Measurements from ENCODE around the gene CNBP. TPM values are rescaled to one million over a fixed set of nuclear protein-coding genes. Genes with fewer than 3 reads are reported as not detected.

The CNBP gene
- total and polyA plus RNA-seq, 2 experiments from 2014 or later, result 348 to 444 TPM

DNA sequence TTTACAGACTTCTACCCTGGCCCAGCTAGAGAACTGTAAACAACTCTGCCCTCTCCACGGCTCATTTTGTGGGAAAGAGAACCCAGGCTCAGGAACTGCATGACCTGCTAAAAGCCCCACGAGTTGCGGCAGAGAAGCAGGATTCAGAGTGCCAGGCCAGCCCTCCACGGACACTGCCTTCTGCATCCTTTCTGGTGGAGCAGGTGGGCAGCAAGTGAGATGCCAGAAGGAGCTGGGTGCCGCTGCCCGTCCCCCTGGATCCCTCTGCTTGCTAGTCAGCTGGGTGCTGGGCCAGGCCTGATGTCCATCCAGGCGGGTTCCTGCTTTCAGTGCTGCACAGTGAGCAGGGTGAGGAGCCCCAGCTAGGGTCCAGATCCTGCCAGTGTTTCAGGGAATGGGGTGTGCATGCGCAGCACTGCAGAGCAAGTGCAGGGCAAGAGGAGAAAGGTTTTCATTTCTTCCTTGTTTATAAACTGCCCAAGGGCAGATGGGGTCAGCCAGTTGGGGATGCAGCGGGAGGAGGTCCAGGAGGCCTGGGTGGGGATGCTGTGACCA lies 56.9 kb downstream of the CNBP start:
- Mint-ChIP-seq H3K4me1 (peaks cover 10% of the 10 kb centered on the region), H3K27me3 (ENCODE audit: insufficient read depth, low read depth, poor library complexity) (peaks cover 17% of the 10 kb centered on the region), H3K9me3 (no peaks in the 10 kb centered on the region; the same call in 2 of the 3 replicates), H3K27ac (no peak overlapping the region), H3K4me3 (no peak overlapping the region), H3K36me3 (ENCODE audit: low read depth) (peaks cover 16% of the 10 kb centered on the region)
- Histone ChIP-seq H3K36me3 (ENCODE audit: insufficient read depth) (0 out of 2 replicates have a peak, but pooled peaks cover 4% of the 10 kb centered on the region), H3K4me1 (ENCODE audit: insufficient read depth) (peaks cover 8% of the 10 kb centered on the region; the same call in 1 of the 2 replicates), H2AFZ (no peak overlapping the region), H3F3A (replicated peaks; ENCODE audit: low read depth) (peaks cover 8% of the 10 kb centered on the region), H3K27me3 (ENCODE audit: insufficient read depth) (no peaks in the 10 kb centered on the region), H3K4me2 (no peak overlapping the region), H3K4me3 (no peak overlapping the region), H3K9me2 (ENCODE audit: insufficient read depth) (no peaks in the 10 kb centered on the region), H3K27ac (ENCODE audit: low read depth) (no peak overlapping the region), H4K20me1 (replicated peaks; ENCODE audit: insufficient read depth) (no peaks in the 10 kb centered on the region), H3K79me2 (replicated peaks; ENCODE audit: insufficient read depth) (no peaks in the 10 kb centered on the region)
- DNase-seq (ENCODE audit: low spot score) (no peak), ATAC-seq (no peak)
- no peak for TF ChIP-seq ZNF114 (CRISPR knock-in tag; IDR thresholded peaks at IDR 0.05)
- TF ChIP-seq, protein P1, sequence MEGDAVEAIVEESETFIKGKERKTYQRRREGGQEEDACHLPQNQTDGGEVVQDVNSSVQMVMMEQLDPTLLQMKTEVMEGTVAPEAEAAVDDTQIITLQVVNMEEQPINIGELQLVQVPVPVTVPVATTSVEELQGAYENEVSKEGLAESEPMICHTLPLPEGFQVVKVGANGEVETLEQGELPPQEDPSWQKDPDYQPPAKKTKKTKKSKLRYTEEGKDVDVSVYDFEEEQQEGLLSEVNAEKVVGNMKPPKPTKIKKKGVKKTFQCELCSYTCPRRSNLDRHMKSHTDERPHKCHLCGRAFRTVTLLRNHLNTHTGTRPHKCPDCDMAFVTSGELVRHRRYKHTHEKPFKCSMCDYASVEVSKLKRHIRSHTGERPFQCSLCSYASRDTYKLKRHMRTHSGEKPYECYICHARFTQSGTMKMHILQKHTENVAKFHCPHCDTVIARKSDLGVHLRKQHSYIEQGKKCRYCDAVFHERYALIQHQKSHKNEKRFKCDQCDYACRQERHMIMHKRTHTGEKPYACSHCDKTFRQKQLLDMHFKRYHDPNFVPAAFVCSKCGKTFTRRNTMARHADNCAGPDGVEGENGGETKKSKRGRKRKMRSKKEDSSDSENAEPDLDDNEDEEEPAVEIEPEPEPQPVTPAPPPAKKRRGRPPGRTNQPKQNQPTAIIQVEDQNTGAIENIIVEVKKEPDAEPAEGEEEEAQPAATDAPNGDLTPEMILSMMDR (conservative IDR thresholded peaks at IDR 0.05; ENCODE audit: low read depth in 2 of 2), result no peak
- TF ChIP-seq JUNB (IDR thresholded peaks at IDR 0.05; ENCODE audit: unreplicated experiment), result no peak
- no peak for TF ChIP-seq POLR2AphosphoS5 (IDR thresholded peaks at IDR 0.05; ENCODE audit: low read depth)
- no peak for TF ChIP-seq STAT1 (IDR thresholded peaks at IDR 0.05; ENCODE audit: unreplicated experiment)
- TF ChIP-seq, protein P2, sequence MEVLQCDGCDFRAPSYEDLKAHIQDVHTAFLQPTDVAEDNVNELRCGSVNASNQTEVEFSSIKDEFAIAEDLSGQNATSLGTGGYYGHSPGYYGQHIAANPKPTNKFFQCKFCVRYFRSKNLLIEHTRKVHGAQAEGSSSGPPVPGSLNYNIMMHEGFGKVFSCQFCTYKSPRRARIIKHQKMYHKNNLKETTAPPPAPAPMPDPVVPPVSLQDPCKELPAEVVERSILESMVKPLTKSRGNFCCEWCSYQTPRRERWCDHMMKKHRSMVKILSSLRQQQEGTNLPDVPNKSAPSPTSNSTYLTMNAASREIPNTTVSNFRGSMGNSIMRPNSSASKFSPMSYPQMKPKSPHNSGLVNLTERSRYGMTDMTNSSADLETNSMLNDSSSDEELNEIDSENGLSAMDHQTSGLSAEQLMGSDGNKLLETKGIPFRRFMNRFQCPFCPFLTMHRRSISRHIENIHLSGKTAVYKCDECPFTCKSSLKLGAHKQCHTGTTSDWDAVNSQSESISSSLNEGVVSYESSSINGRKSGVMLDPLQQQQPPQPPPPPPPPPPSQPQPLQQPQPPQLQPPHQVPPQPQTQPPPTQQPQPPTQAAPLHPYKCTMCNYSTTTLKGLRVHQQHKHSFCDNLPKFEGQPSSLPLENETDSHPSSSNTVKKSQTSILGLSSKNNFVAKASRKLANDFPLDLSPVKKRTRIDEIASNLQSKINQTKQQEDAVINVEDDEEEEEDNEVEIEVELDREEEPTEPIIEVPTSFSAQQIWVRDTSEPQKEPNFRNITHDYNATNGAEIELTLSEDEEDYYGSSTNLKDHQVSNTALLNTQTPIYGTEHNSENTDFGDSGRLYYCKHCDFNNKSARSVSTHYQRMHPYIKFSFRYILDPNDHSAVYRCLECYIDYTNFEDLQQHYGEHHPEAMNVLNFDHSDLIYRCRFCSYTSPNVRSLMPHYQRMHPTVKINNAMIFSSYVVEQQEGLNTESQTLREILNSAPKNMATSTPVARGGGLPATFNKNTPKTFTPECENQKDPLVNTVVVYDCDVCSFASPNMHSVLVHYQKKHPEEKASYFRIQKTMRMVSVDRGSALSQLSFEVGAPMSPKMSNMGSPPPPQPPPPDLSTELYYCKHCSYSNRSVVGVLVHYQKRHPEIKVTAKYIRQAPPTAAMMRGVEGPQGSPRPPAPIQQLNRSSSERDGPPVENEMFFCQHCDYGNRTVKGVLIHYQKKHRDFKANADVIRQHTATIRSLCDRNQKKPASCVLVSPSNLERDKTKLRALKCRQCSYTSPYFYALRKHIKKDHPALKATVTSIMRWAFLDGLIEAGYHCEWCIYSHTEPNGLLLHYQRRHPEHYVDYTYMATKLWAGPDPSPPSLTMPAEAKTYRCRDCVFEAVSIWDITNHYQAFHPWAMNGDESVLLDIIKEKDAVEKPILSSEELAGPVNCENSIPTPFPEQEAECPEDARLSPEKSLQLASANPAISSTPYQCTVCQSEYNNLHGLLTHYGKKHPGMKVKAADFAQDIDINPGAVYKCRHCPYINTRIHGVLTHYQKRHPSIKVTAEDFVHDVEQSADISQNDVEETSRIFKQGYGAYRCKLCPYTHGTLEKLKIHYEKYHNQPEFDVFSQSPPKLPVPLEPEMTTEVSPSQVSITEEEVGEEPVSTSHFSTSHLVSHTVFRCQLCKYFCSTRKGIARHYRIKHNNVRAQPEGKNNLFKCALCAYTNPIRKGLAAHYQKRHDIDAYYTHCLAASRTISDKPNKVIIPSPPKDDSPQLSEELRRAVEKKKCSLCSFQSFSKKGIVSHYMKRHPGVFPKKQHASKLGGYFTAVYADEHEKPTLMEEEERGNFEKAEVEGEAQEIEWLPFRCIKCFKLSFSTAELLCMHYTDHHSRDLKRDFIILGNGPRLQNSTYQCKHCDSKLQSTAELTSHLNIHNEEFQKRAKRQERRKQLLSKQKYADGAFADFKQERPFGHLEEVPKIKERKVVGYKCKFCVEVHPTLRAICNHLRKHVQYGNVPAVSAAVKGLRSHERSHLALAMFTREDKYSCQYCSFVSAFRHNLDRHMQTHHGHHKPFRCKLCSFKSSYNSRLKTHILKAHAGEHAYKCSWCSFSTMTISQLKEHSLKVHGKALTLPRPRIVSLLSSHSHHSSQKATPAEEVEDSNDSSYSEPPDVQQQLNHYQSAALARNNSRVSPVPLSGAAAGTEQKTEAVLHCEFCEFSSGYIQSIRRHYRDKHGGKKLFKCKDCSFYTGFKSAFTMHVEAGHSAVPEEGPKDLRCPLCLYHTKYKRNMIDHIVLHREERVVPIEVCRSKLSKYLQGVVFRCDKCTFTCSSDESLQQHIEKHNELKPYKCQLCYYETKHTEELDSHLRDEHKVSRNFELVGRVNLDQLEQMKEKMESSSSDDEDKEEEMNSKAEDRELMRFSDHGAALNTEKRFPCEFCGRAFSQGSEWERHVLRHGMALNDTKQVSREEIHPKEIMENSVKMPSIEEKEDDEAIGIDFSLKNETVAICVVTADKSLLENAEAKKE (CRISPR knock-in tag; IDR thresholded peaks at IDR 0.05), result no peak
- TF ChIP-seq, protein P3, sequence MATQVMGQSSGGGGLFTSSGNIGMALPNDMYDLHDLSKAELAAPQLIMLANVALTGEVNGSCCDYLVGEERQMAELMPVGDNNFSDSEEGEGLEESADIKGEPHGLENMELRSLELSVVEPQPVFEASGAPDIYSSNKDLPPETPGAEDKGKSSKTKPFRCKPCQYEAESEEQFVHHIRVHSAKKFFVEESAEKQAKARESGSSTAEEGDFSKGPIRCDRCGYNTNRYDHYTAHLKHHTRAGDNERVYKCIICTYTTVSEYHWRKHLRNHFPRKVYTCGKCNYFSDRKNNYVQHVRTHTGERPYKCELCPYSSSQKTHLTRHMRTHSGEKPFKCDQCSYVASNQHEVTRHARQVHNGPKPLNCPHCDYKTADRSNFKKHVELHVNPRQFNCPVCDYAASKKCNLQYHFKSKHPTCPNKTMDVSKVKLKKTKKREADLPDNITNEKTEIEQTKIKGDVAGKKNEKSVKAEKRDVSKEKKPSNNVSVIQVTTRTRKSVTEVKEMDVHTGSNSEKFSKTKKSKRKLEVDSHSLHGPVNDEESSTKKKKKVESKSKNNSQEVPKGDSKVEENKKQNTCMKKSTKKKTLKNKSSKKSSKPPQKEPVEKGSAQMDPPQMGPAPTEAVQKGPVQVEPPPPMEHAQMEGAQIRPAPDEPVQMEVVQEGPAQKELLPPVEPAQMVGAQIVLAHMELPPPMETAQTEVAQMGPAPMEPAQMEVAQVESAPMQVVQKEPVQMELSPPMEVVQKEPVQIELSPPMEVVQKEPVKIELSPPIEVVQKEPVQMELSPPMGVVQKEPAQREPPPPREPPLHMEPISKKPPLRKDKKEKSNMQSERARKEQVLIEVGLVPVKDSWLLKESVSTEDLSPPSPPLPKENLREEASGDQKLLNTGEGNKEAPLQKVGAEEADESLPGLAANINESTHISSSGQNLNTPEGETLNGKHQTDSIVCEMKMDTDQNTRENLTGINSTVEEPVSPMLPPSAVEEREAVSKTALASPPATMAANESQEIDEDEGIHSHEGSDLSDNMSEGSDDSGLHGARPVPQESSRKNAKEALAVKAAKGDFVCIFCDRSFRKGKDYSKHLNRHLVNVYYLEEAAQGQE (IDR thresholded peaks at IDR 0.05; ENCODE audit: unreplicated experiment), result no peak
- TF ChIP-seq, protein P4, sequence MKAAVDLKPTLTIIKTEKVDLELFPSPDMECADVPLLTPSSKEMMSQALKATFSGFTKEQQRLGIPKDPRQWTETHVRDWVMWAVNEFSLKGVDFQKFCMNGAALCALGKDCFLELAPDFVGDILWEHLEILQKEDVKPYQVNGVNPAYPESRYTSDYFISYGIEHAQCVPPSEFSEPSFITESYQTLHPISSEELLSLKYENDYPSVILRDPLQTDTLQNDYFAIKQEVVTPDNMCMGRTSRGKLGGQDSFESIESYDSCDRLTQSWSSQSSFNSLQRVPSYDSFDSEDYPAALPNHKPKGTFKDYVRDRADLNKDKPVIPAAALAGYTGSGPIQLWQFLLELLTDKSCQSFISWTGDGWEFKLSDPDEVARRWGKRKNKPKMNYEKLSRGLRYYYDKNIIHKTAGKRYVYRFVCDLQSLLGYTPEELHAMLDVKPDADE (IDR thresholded peaks at IDR 0.05), result no peak
- TF ChIP-seq NANOG (IDR thresholded peaks at IDR 0.05; ENCODE audit: borderline replicate concordance), result no peak
- no peak for TF ChIP-seq ZNF331 (CRISPR knock-in tag; IDR thresholded peaks at IDR 0.05; ENCODE audit: low read depth)
- TF ChIP-seq CREB1 (CRISPR knock-in tag; IDR thresholded peaks at IDR 0.05; ENCODE audit: low read depth), result no peak
- no peak for TF ChIP-seq EZH2 (IDR thresholded peaks at IDR 0.05; ENCODE audit: low read depth, unreplicated experiment)
